HCT116 (cell line): ENCODE data around the gene AGAP1. TPM values are rescaled to one million over a fixed set of nuclear protein-coding genes. Genes with fewer than 3 reads are reported as not detected.

ENCODE experiments used
- ATAC-seq: fragments of 200-7000 bp; cut with Tn5 transposase; 2 replicates; pipeline ENCODE4 v1.9.1; 2020; ENCODE audit warnings: mild to moderate bottlenecking, moderate library complexity
- BruUV-seq: library from RNA; stranded (reverse); fragments of 400-500 nt; replicated peaks from 2 replicates; lab custom pipeline; 2021; lab: Mats Ljungman, UMichigan
- CTCF ChIA-PET: fragments of 300-600 bp; sonication (Branson Sonifier 250); formaldehyde crosslinking; loops from one replicate; lab custom pipeline; 2021; ENCODE audit warnings: antibody characterized with exemption; lab: Charles Lee
- POLR2A ChIA-PET: fragments of 300-600, 350-600 bp; sonication (Branson Sonifier 250); formaldehyde crosslinking; loops from one replicate; lab custom pipeline; 2021; ENCODE audit warnings: antibody characterized with exemption; lab: Charles Lee
- RAD21 ChIA-PET, 2 experiments: fragments of 300-600 bp; sonication (Branson Sonifier 250); formaldehyde crosslinking; loops; one replicate each; lab custom pipeline; 2023; ENCODE audit warnings: low total read pairs in 2 of 2; ENCODE audit not compliant: uncharacterized antibody in 2 of 2, unreplicated experiment in 2 of 2, low non-redundant PET in 1 of 2; lab: Charles Lee
- DNase-seq: peaks from one replicate; pipeline ENCODE4 v3.0.0-alpha.2; 2010; ENCODE audit warnings: low read depth, low spot score
- H2AFZ ChIP-seq: fragments of 200-600 bp; shearing (Covaris generic), sonication (generic); 2 replicates; pipeline ENCODE4 v1.6.1; 2017; ENCODE audit warnings: low read depth, mixed run types, mixed read lengths, antibody characterized with exemption, low read length; ENCODE audit not compliant: poor library complexity, severe bottlenecking
- H3K27ac ChIP-seq: 2 replicates; pipeline ENCODE4 v1.5.1; 2012; ENCODE audit warnings: low read depth, low read length
- H3K27me3 ChIP-seq: fragments of 200-600 bp; sonication (generic); 2 replicates; pipeline ENCODE4 v1.6.1; 2016; ENCODE audit warnings: mixed run types, low read length, mixed read lengths; ENCODE audit not compliant: insufficient read depth
- H3K36me3 ChIP-seq, 2 experiments: fragments of 200-500 bp in 1 of 2; fragments of 200-600 bp in 1 of 2; sonication (Bioruptor generic) in 1 of 2; sonication (generic) in 1 of 2; 2 replicates each; pipeline versions ENCODE4 v1.5.1 to v1.6.1; 2014 to 2016; ENCODE audit warnings: low read length in 2 of 2, inconsistent platforms in 1 of 2, mixed read lengths in 1 of 2, mixed run types in 1 of 2; ENCODE audit not compliant: insufficient read depth in 2 of 2, control insufficient read depth in 1 of 2
- H3K4me1 ChIP-seq, 2 experiments: fragments of 200-600 bp in 1 of 2; sonication (generic) in 1 of 2; 2 replicates each; pipeline versions ENCODE4 v1.5.1 to v1.6.1; 2012 to 2017; ENCODE audit warnings: low read length in 2 of 2, inconsistent platforms in 1 of 2, mild to moderate bottlenecking in 1 of 2, mixed read lengths in 1 of 2, mixed run types in 1 of 2, moderate library complexity in 1 of 2; ENCODE audit not compliant: insufficient read depth in 2 of 2, control insufficient read depth in 1 of 2
- H3K4me2 ChIP-seq: fragments of 200-600 bp; sonication (generic); 2 replicates; pipeline ENCODE4 v1.6.1; 2017; ENCODE audit warnings: mixed run types, low read length, mixed read lengths
- H3K4me3 ChIP-seq, 2 experiments: fragments of 200-600 bp in 1 of 2; sonication (generic) in 1 of 2; replicated peaks in 1 of 2; 2 replicates each; pipeline ENCODE4 v1.5.1; 2011 to 2016; ENCODE audit warnings: low read length in 2 of 2, control low read depth in 1 of 2, low read depth in 1 of 2, mild to moderate bottlenecking in 1 of 2, mixed read lengths in 1 of 2, mixed run types in 1 of 2
- H3K79me2 ChIP-seq: fragments of 200-600 bp; sonication (generic); 2 replicates; pipeline ENCODE4 v1.6.1; 2017; ENCODE audit warnings: mild to moderate bottlenecking, mixed run types, low read length, moderate library complexity, mixed read lengths; ENCODE audit not compliant: insufficient read depth
- H3K9ac ChIP-seq: fragments of 200-600 bp; sonication (generic); 2 replicates; pipeline ENCODE4 v1.6.1; 2016; ENCODE audit warnings: low read length, mixed read lengths
- H3K9me2 ChIP-seq: fragments of 200-600 bp; sonication (generic), shearing (Covaris generic); 2 replicates; pipeline ENCODE4 v1.6.1; 2017; ENCODE audit warnings: mixed run types, mild to moderate bottlenecking, moderate library complexity; ENCODE audit not compliant: insufficient read depth
- H3K9me3 ChIP-seq, 2 experiments: fragments of 200-500 bp in 1 of 2; fragments of 200-600 bp in 1 of 2; sonication (Bioruptor generic) in 1 of 2; sonication (generic) in 1 of 2; 2 replicates each; pipeline ENCODE4 v1.6.1; 2014 to 2017; ENCODE audit warnings: low read length in 2 of 2, mixed read lengths in 2 of 2, inconsistent platforms in 1 of 2, low read depth in 1 of 2, mild to moderate bottlenecking in 1 of 2, mixed run types in 1 of 2, moderate library complexity in 1 of 2; ENCODE audit not compliant: control insufficient read depth in 1 of 2, insufficient read depth in 1 of 2
- H4K20me1 ChIP-seq: fragments of 200-600 bp; sonication (generic), shearing (Covaris generic); 2 replicates; pipeline ENCODE4 v1.6.1; 2017; ENCODE audit warnings: mixed run types, mild to moderate bottlenecking, moderate library complexity; ENCODE audit not compliant: insufficient read depth
- CBX3 ChIP-seq: IDR thresholded peaks from 2 replicates; pipeline ENCODE4 v1.6.1; 2012; ENCODE audit warnings: low read depth
- CEBPB ChIP-seq: IDR thresholded peaks from 2 replicates; pipeline ENCODE4 v1.6.1; 2012; ENCODE audit warnings: low read depth
- EZH2 ChIP-seq: fragments of 200-600 bp; sonication (generic); IDR thresholded peaks from 2 replicates; pipeline ENCODE4 v1.6.1; 2017; ENCODE audit warnings: antibody characterized with exemption, mixed run types
- POLR2A ChIP-seq: IDR thresholded peaks from 2 replicates; pipeline ENCODE4 v1.7.0; 2011; ENCODE audit warnings: borderline replicate concordance; ENCODE audit not compliant: insufficient read depth, insufficient read length; ENCODE audit errors: extremely low read depth
- SP1 ChIP-seq: IDR thresholded peaks from 2 replicates; pipeline ENCODE4 v1.6.1; 2012; ENCODE audit warnings: low read depth
- YY1 ChIP-seq: IDR thresholded peaks from 2 replicates; pipeline ENCODE4 v1.6.1; 2011; ENCODE audit warnings: low read length, low read depth, moderate library complexity, mild to moderate bottlenecking; ENCODE audit not compliant: insufficient replicate concordance; ENCODE audit errors: extremely low read depth
- intact Hi-C: fragments of 100-400 bp; cut with micrococcal nuclease; formaldehyde crosslinking; loops from 2 replicates; pipeline ENCODE4 v1.10.0; 2022
- total RNA-seq: library from RNA; stranded (reverse); gene quantifications from one replicate; pipeline ENCODE4 v1.2.1, GENCODE V29; 2021; ENCODE audit not compliant: unreplicated experiment
- TF ChIP-seq, protein P1 (sequence below), 3 experiments: fragments of 200-600 bp in 1 of 3; sonication (generic) in 1 of 3; IDR thresholded peaks in 2 of 3; conservative IDR thresholded peaks in 1 of 3; 2 replicates each; pipeline ENCODE4 v1.5.1; 2012 to 2017; ENCODE audit warnings: low read depth in 2 of 3, low read length in 2 of 3, antibody characterized with exemption in 1 of 3, borderline replicate concordance in 1 of 3, control low read depth in 1 of 3, mild to moderate bottlenecking in 1 of 3, mixed read lengths in 1 of 3, mixed run types in 1 of 3, moderate library complexity in 1 of 3; ENCODE audit not compliant: insufficient read depth in 1 of 3
- TF ChIP-seq, protein P2 (sequence below): IDR thresholded peaks from 2 replicates; pipeline ENCODE4 v1.6.1; 2012
- TF ChIP-seq, protein P3 (sequence below): IDR thresholded peaks from 2 replicates; pipeline ENCODE4 v1.6.1; 2012

Gene AGAP1
- total RNA-seq, 1 experiment from 2014 or later: 43.8 TPM

DNA sequence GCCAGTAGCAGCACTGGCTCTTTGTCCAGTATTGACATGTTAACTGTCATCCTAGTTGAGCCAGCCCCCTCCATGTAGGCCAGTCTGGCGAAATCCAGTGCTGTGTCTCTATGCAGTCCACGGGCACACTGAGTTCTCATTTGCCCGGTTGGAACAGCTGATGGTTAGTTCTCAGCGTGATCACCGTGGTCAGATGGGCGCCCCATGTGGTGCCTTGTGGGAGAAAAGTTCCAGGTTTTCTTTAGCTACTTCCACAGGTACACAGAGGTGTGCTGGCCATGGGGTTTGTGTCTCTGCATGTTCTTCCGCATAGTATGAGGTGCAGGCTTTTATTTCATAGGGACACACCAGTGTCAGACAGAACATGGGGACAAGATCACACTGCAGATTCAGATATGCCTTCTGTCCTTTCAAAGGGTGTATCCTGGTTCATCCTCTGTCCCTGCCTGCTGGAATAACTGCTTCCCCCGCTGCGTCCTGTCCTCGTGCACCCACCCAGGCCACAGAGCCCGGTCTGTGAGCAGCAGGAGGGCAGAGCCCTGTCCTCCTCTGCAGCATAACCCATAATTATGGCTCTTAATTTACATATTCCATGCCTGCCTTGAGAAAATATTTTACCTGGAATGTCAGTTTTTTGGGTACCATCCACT lies 340.3 kb downstream of the AGAP1 start:
- ATAC-seq: peak; percentile 73
- Histone ChIP-seq H3K9me3 (no peaks in the 10 kb centered on the region), H3K9ac (no peak overlapping the region), H3K4me2 (no peak overlapping the region), H3K9me2 (no peaks in the 10 kb centered on the region), H3K27me3 (no peaks in the 10 kb centered on the region), H3K4me1 (peaks cover 0 to 6% of the 10 kb centered on the region in 2 experiments; a peak in 1 of 4 replicates), H3K4me3 (no peak overlapping the region), H4K20me1 (no peaks in the 10 kb centered on the region), H3K79me2 (peaks cover 4% of the 10 kb centered on the region; the same call in 1 of the 2 replicates), H2AFZ (no peak overlapping the region), H3K27ac (no peak overlapping the region), H3K36me3 (no peaks in the 10 kb centered on the region)
- TF ChIP-seq CEBPB (no peak), YY1 (no peak), POLR2A (no peak), CBX3 (no peak), EZH2 (no peak), SP1 (no peak)
- TF ChIP-seq, protein P1, sequence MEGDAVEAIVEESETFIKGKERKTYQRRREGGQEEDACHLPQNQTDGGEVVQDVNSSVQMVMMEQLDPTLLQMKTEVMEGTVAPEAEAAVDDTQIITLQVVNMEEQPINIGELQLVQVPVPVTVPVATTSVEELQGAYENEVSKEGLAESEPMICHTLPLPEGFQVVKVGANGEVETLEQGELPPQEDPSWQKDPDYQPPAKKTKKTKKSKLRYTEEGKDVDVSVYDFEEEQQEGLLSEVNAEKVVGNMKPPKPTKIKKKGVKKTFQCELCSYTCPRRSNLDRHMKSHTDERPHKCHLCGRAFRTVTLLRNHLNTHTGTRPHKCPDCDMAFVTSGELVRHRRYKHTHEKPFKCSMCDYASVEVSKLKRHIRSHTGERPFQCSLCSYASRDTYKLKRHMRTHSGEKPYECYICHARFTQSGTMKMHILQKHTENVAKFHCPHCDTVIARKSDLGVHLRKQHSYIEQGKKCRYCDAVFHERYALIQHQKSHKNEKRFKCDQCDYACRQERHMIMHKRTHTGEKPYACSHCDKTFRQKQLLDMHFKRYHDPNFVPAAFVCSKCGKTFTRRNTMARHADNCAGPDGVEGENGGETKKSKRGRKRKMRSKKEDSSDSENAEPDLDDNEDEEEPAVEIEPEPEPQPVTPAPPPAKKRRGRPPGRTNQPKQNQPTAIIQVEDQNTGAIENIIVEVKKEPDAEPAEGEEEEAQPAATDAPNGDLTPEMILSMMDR (IDR thresholded peaks at IDR 0.05 in 2 of 3, conservative IDR thresholded peaks at IDR 0.05 in 1 of 3; ENCODE audit: borderline replicate concordance in 1 of 3, insufficient read depth in 1 of 3, low read depth in 2 of 3, low read length in 2 of 3): peak in 1 of 3 experiments; percentile 21; a peak in 1 of 6 replicates
- TF ChIP-seq, protein P2, sequence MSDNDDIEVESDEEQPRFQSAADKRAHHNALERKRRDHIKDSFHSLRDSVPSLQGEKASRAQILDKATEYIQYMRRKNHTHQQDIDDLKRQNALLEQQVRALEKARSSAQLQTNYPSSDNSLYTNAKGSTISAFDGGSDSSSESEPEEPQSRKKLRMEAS: no peak
- TF ChIP-seq, protein P3, sequence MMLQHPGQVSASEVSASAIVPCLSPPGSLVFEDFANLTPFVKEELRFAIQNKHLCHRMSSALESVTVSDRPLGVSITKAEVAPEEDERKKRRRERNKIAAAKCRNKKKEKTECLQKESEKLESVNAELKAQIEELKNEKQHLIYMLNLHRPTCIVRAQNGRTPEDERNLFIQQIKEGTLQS: no peak
- intact Hi-C loops: no loop called here
- CTCF ChIA-PET: no interaction called here
- BruUV-seq: no TSS peak
- POLR2A ChIA-PET: no interaction called here
- RAD21 ChIA-PET: no interaction called here
- DNase-seq: no peak
